NB4 (cell line): Measurements from ENCODE around the gene CLIC5.

ENCODE experiments used
- DNase-seq: peaks from one replicate; pipeline ENCODE4 v3.0.0; 2010; ENCODE audit warnings: low read depth
- H3K4me3 ChIP-seq: one replicate; pipeline ENCODE4 v1.5.1; 2011; ENCODE audit warnings: mild to moderate bottlenecking, low read depth, low read length, moderate library complexity
- MYC ChIP-seq: IDR thresholded peaks from 2 replicates; pipeline ENCODE4 v1.6.1; 2011; ENCODE audit warnings: low read depth, low read length
- POLR2A ChIP-seq: IDR thresholded peaks from 2 replicates; pipeline ENCODE4 v1.6.1; 2011; ENCODE audit warnings: mild to moderate bottlenecking; ENCODE audit not compliant: insufficient read length; ENCODE audit errors: extremely low read depth
- TF ChIP-seq, protein P1 (sequence below): IDR thresholded peaks from 2 replicates; pipeline ENCODE4 v1.6.1; 2011; ENCODE audit warnings: low read depth, low read length
- TF ChIP-seq, protein P2 (sequence below): IDR thresholded peaks from one replicate; pipeline ENCODE4 v1.5.1; 2012; ENCODE audit warnings: low read depth, low read length

CLIC5 gene

DNA sequence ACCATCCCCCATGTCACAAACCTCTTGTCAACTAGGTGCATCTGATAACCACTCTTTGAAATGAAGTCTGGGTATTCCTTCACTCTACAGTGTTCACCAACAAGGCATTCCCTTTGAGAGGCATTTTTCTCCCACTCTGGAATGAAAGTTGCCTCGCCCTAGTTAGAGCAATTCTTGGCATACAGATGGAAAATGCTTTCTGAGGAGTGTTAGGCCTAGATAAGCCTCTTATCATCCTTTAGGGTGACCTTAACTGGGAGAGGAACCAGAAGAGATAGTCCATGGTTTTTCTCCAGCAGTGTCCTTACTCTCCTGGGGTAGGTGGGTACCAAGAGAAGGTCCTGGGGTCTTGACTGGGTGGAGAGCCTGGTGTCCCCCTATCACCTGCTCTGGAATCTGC lies 14.8 kb downstream of the CLIC5 start:
- no peak overlapping the region for H3K4me3 ChIP-seq
- no peak for DNase-seq
- TF ChIP-seq, protein P1, sequence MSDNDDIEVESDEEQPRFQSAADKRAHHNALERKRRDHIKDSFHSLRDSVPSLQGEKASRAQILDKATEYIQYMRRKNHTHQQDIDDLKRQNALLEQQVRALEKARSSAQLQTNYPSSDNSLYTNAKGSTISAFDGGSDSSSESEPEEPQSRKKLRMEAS, result no peak
- TF ChIP-seq, protein P2, sequence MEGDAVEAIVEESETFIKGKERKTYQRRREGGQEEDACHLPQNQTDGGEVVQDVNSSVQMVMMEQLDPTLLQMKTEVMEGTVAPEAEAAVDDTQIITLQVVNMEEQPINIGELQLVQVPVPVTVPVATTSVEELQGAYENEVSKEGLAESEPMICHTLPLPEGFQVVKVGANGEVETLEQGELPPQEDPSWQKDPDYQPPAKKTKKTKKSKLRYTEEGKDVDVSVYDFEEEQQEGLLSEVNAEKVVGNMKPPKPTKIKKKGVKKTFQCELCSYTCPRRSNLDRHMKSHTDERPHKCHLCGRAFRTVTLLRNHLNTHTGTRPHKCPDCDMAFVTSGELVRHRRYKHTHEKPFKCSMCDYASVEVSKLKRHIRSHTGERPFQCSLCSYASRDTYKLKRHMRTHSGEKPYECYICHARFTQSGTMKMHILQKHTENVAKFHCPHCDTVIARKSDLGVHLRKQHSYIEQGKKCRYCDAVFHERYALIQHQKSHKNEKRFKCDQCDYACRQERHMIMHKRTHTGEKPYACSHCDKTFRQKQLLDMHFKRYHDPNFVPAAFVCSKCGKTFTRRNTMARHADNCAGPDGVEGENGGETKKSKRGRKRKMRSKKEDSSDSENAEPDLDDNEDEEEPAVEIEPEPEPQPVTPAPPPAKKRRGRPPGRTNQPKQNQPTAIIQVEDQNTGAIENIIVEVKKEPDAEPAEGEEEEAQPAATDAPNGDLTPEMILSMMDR, result no peak
- TF ChIP-seq MYC (no peak), POLR2A (no peak)

DNA sequence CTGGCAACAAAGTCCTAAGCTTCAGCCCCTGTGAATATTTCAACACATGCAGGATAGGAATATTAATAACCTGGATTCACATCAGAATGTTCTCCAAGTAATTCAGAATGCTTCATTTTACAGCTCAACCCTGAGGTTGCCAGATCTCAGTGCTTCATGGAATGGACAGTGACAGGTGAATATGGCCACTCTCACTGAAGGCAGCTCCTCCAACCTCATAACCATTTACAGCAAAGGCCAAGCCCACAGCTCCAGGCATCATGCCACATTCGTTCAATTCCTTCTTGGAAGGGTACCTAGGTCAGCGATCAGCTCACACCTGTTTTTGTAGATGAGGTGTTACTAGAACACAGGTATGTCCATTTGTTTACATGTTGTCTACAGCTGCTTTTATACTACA lies 17.1 kb downstream of the CLIC5 start:
- DNase-seq, result no peak

DNA sequence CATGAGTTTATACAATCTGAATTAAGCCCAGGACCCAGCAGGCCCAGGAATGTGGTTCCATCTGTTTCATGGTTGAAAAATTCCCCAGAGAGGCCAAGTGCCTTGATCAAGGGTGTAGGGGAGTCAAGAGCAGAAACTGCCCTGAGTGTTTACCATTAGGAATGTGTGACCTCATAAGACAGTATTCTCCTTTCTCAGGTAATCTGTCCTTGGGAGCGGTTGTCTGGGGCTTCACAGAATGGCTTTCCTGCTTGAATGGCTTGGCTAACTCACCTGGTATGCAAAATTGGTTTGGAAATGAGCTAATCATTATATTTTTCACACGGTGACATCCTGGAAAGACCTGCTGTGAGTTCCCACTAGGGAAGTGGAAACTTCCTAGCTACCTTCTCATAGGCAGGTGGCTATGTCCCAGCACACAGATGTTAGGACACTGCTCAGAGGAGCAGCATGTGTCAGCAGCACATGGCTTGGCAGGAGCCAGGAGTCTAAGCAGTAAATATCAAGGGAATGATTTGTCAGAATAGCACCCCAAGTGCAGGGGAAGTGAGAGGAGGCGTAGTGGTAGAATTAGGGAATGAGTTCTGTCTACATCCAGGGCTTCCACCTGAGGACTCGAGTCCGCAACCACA lies 17.7 kb downstream of the CLIC5 start:
- no peak for DNase-seq
- H3K4me3 ChIP-seq, result no peak overlapping the region
- TF ChIP-seq POLR2A (no peak), MYC (no peak)
- TF ChIP-seq, protein P1, result no peak
- TF ChIP-seq, protein P2, result no peak

More for the DNA sequence above, 17.1 kb downstream of the CLIC5 start:
- TF ChIP-seq MYC, result no peak
- TF ChIP-seq POLR2A, result no peak
- TF ChIP-seq, protein P2, result no peak
- TF ChIP-seq, protein P1, result no peak
- no peak overlapping the region for H3K4me3 ChIP-seq

DNA sequence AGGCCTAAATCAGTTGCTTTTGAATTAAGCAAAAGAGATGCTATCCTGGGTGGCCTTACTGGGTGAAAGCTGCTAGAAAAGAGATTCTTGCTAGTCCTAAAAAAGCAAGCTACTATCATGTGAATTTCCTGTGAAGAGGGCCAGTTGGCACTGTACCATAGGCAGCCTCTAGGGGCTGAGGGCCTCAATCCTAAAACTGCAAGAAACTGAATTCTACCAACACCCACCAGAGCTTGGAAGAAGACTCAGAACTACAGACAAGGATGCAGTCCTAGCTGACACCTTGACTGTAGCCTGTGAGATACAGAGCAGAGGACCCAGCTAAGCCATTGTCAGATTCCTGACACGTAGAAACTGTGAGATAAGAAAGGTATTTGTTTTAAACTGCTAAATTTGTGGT lies 24.5 kb downstream of the CLIC5 start:
- no peak for TF ChIP-seq POLR2A
- TF ChIP-seq, protein P1, result no peak
- TF ChIP-seq, protein P2, result peak; percentile 31
- DNase-seq, result peak; percentile 4
- no peak overlapping the region for H3K4me3 ChIP-seq

DNA sequence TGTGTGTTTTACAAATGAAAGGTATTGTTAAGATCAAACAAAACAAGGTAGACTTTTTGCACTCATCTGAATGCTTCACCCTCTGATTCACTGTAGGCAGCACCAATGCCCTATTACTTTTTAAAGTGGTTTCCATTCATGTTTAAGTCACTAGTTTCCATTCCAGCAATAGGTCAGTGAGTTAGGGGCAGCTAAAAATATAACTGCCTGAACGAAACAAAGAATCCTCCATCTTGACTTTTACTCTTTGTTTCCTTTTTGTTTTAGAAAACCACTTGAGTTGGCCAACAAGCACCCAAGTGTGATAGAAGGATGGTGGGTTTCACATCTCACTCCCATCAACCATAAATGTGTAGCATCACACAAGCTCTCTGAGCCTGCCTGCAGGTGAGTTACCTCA lies 25.5 kb downstream of the CLIC5 start:
- no peak overlapping the region for H3K4me3 ChIP-seq
- no peak for DNase-seq

More for the DNA sequence above, 25.5 kb downstream of the CLIC5 start:
- TF ChIP-seq, protein P1, result no peak
- TF ChIP-seq, protein P2, result no peak
- no peak for TF ChIP-seq POLR2A
- no peak for TF ChIP-seq MYC
